ENCODE data around the gene KCNJ18.
"Not testable (repeated sequence)": the region's sequence is repeated elsewhere in the genome, so short reads cannot be mapped to it uniquely, and the experiment has no call there.

Gene KCNJ18

GRCh38 chr17:21705021-21705601 is 12.8 kb downstream of the KCNJ18 start:
- no peak for DNase-seq

GRCh38 chr17:21705746-21706145 is 13.4 kb downstream of the KCNJ18 start:
- DNase-seq = not testable (repeated sequence)

- DNase-seq = not testable (repeated sequence)
These were observed 14.2 kb downstream of the KCNJ18 start for GRCh38 chr17:21706546-21706945.

- DNase-seq = not testable (repeated sequence)
These were observed 14.8 kb downstream of the KCNJ18 start for GRCh38 chr17:21707131-21707530.

- not testable (repeated sequence) for DNase-seq
These were observed 15.6 kb downstream of the KCNJ18 start for GRCh38 chr17:21707711-21708611.

- not testable (repeated sequence) for DNase-seq
These were observed 16.6 kb downstream of the KCNJ18 start for GRCh38 chr17:21708612-21709535.

- DNase-seq = not testable (repeated sequence)
These were observed 17.7 kb downstream of the KCNJ18 start for GRCh38 chr17:21709994-21710393.

GRCh38 chr17:21710486-21710885 is 18.2 kb downstream of the KCNJ18 start:
- DNase-seq = not testable (repeated sequence)

- no peak for DNase-seq
These were observed 18.9 kb downstream of the KCNJ18 start for GRCh38 chr17:21711182-21711581.

- DNase-seq = not testable (repeated sequence)
These were observed 20.7 kb downstream of the KCNJ18 start for GRCh38 chr17:21713020-21713419.

GRCh38 chr17:21713631-21714030 is 21.3 kb downstream of the KCNJ18 start:
- not testable (repeated sequence) for DNase-seq

- DNase-seq = not testable (repeated sequence)
These were observed 22.4 kb downstream of the KCNJ18 start for GRCh38 chr17:21714676-21715075.

GRCh38 chr17:21715877-21716276 is 23.6 kb downstream of the KCNJ18 start:
- not testable (repeated sequence) for DNase-seq

- not testable (repeated sequence) for DNase-seq
These were observed 26.6 kb downstream of the KCNJ18 start for GRCh38 chr17:21718971-21719370.

- DNase-seq = not testable (repeated sequence)
These were observed 27.3 kb downstream of the KCNJ18 start for GRCh38 chr17:21719511-21720226.

- not testable (repeated sequence) for DNase-seq
These were observed 28.2 kb downstream of the KCNJ18 start for GRCh38 chr17:21720566-21720965.

- DNase-seq = not testable (repeated sequence)
These were observed 29.9 kb downstream of the KCNJ18 start for GRCh38 chr17:21722268-21722667.

- not testable (repeated sequence) for DNase-seq
These were observed 32.1 kb downstream of the KCNJ18 start for GRCh38 chr17:21724216-21725006.

- DNase-seq = not testable (repeated sequence)
These were observed 38.8 kb downstream of the KCNJ18 start for GRCh38 chr17:21731076-21731475.

GRCh38 chr17:21733931-21734330 is 41.6 kb downstream of the KCNJ18 start:
- not testable (repeated sequence) for DNase-seq

- DNase-seq = not testable (repeated sequence)
These were observed 43.5 kb downstream of the KCNJ18 start for GRCh38 chr17:21735814-21736213.

Measured in NCI-H526 (cell line).